Measurements from ENCODE around the gene USH2A.
"Not testable (repeated sequence)": the region's sequence is repeated elsewhere in the genome, so short reads cannot be mapped to it uniquely, and the experiment has no call there.

The USH2A gene

DNA sequence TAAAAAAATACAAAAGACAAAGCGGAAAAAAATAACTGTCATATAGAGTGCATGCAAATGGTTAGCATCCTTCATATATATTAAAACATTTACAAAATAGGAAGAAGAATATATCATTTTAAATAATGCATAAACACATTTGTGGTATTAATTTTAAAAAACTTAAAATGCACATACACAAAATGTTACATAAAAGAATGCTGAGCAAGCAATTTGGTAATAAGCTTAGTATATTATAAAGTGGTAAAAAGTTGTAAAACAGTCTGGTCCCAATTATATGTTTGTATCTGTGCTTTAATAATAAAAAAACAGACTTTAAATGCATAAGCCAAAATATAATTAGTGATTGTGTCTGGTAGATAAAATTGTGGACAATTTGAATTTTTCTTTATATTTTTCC, 394.6 kb downstream of the USH2A start:
- no peak for DNase-seq

DNA sequence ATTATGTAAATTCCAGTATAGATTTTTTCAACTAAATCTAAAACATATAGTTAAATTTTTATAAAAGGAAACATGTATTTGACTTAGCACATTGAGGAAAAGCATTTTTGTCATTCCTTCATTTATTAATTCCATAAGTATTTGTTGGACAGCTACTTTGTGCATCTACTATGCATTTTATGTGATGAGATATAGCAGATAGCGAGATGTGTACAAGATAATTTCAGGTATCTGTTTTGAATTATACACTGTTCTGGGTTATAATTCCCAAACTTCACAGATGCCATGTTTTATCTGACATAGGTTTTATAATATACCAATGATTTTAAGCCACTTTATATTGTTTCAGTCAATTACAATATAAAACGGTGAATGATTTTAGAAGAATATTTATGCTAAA, 398.7 kb downstream of the USH2A start:
- DNase-seq: no peak

GRCh38 chr1:216020743-216021345, 402.4 kb downstream of the USH2A start:
- no peak for DNase-seq

- DNase-seq: no peak
Observed at GRCh38 chr1:216015116-216015515, 408.1 kb downstream of the USH2A start.

GRCh38 chr1:216014086-216014485, 409.2 kb downstream of the USH2A start:
- DNase-seq: no peak

GRCh38 chr1:216009456-216009855, 413.8 kb downstream of the USH2A start:
- DNase-seq: not testable (repeated sequence)

- DNase-seq: no peak
Observed at GRCh38 chr1:216005916-216006315, 417.3 kb downstream of the USH2A start.

DNA sequence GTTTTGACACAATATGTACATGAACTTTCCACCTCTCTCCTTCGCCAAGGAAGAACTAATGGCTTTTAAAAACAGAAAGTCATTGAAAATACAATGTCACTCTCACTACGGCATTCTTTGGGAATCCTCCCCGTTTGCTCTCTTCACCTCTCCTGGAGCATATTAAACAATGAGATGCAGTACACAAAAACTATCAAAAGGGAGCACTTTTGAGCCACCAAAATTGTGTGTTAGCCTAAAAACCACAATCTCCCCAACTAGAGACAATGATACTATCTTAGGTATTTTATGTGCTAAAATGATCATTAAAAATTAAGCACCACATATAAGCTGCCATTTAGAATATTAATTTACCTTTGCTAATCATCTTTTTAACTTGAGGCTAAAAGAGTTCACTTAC, 430.6 kb downstream of the USH2A start:
- DNase-seq: no peak

DNA sequence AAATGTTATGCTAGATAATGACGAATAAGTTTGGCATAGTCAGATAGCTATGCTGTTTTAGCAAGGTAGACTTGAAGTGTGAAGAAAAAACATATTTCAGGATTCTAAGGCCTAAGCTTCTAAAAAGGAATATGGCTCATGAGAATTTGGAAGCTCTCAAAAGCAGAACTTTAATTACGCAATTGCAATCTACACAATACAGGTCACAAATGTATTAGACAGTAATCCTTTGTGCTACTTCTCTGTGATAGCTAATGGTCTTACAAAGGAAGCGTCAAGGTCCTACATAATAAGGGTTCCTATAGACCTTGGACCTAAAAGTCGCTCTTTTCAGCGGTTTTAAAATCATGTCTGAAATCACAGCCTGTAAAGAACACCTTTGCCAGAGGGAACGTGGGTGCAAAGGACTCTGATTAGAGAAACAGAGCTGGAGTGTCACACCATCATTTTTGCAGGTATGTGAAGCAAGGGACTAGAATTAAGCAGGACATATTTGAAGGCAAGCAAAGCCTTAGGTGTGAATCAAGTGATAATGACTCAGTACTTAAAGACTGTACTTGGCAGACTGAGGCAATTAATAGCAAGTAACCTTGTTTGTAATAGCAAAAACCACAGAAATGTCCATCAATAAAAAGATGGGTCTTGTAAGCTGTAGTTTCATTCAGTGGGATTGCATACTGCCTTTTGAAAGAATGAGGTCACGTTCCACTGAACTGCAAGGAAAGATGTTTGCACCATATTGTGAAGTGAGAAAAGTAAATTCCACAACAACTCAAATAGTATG, 436.0 kb downstream of the USH2A start:
- DNase-seq: no peak

- DNase-seq: no peak
Observed at GRCh38 chr1:215986401-215986800, 436.8 kb downstream of the USH2A start.

- DNase-seq: no peak
Observed at GRCh38 chr1:215983680-215984079, 439.6 kb downstream of the USH2A start.

- DNase-seq: no peak
Observed at GRCh38 chr1:215971793-215972441, 451.3 kb downstream of the USH2A start.

DNA sequence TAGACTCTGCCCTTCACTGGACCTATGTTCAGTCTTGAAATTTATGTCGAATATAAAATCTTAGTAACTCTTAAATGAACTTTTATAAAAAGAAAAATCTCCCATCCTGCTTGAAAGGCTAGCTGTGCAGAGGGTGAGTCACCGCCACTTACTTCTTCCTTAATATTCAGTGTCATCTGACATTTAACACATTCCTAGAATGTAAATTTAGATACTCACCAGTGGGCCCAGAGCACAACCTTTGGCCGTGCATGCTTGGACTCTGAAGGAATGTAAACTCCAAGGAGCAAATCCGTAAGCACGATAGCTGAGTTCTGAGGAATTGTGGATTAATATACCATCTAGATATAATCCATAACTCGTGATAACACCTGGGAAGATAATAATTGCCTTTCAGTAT, 452.8 kb downstream of the USH2A start:
- DNase-seq: no peak

DNA sequence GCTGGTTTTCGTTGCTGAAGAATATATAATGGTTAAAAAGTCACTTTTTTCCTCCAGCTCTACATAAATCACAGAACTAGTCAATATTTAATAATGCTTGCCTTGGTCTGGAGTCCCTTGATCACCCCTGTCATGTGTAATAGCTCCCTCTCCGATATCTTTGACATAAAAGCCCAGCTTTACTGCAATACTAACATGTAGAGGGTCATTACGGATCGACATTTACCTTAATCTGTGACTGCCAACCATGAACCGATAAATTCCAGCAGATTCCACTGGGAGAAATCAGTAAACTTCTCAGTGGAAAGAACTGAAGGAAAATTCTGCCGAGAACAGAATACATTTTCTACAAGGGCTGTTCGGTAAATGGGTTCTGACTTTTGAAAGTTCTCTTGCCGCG, 459.6 kb downstream of the USH2A start:
- no peak for DNase-seq

DNA sequence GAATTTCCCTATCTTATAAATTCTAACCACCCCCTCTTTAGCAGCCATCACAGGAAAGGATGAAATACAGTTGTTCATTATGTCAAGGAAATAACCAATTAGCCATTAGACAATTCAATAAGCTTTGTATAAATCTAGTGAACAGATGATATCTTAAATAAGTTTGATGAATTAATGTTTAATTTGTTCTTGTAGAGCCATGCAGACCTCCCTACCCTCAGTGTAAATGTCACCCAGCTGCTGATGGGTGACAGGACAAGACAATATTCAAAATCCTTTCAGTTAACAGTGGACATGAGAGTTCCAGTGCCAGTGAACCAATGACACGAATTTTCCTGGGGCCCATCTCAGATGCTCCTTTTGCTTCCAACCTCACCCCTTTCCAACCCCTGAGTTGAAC, 460.2 kb downstream of the USH2A start:
- DNase-seq: no peak

GRCh38 chr1:215958841-215959240, 464.4 kb downstream of the USH2A start:
- no peak for DNase-seq

GRCh38 chr1:215957663-215958062, 465.6 kb downstream of the USH2A start:
- DNase-seq: no peak

DNA sequence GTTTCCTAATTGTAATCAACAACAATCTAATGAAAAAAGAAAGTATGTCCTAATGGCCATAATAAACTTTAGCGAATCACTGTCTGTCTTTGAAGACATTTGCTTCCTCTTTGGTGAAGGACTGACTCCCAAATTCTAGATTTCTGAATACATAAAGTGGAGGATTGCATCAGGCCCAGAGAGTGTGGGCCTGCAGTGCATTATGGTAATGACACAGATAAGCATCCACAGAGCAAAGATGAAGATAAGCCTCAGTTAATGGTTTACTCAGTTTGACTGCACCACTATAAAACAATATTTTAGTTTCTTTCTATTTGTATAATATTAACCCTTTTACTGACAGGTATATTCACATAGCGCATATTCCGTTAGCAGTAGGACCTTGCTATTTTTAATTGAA, 490.7 kb downstream of the USH2A start:
- DNase-seq: no peak

DNA sequence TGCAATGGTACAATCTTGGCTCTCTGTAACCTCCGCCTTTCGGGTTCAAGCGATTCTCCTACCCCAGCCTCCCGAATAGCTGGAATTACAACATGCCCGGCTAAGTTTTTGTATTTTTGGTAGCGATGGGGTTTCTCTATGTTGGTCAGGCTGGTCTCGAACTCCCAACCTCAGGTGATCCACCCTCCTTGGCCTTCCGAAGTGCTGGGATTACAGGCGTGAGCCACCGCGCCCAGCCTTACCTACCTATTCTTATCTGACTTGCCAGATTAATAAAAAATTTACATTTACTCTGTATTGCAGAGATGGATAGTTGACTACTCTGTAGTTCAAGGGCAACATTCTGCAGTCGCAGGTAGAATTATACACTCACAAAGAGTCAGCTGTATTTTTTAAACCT, 496.6 kb downstream of the USH2A start:
- DNase-seq: no peak

- no peak for DNase-seq
Observed at GRCh38 chr1:215923129-215923824, 500.0 kb downstream of the USH2A start.

DNA sequence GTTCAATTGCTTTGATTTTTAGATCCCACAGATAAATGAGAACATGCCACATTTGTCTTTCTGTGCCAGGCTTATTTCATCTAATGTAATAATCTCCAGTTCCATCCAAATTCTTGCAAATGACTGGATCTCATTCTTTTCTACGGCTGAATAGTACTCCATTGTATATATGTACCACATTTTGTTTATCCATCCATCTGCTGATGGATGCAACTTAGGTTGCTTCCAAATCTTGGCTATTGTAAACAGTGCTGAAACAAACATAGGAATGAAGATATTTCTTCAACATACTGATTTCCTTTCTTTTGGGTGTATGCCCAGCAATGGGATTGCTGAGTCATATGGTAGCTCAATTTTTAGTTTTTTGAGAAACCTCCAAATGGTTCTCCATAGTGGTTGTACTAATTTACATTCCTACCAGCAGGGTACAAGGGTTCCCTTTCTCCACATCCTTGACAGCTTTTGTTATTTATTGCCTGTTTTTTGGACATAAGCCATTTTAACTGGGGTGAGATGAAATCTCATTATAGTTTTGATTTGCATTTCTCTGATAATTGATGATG, 511.8 kb downstream of the USH2A start:
- DNase-seq: no peak

GRCh38 chr1:215905493-215906115, 517.6 kb downstream of the USH2A start:
- DNase-seq: no peak

GRCh38 chr1:215900684-215901083, 522.6 kb downstream of the USH2A start:
- DNase-seq: no peak

Data from T1000 (cell line).